K562 treated with DMSO at 1 percent for 48 hours (cell line): ENCODE results near the gene TM4SF20. TPM values are rescaled to one million over a fixed set of nuclear protein-coding genes. Genes with fewer than 3 reads are reported as not detected.

Experiments
- total RNA-seq: library from RNA; unstranded; fragments of 300-600 nt; gene quantifications from 2 replicates; pipeline ENCODE4 v1.2.3, GENCODE V29; 2022; ENCODE audit warnings: low replicate concordance; ENCODE audit errors: extremely low read depth

The TM4SF20 gene, protein sequence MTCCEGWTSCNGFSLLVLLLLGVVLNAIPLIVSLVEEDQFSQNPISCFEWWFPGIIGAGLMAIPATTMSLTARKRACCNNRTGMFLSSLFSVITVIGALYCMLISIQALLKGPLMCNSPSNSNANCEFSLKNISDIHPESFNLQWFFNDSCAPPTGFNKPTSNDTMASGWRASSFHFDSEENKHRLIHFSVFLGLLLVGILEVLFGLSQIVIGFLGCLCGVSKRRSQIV
- not detected in 2 replicates for total RNA-seq

GRCh38 chr2:227379095-227379494 is at the start of gene TM4SF20:
Gene TM4SF20, minus strand, starts transcription at chr2:227379306. Its CDS starts 38 bp downstream, at chr2:227379268.

DNA sequence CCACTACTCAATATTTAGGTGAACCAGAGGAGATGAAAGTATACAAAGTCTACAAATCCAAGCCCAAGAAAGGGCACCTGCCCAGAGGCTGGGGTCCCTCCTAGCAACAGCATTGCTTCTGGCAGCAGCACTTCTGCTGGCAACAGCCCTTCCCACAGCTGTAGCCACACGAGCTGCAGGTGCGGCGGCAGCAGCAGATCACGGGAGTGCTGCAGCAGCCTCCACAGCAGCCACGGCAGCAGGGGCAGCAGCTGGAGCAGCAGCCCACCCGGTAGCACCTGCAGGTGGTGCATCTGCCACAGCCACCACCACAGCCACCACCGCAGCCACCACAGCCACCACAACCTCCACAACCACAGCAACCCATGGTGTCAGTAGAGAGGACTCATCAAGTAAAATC is 8.5 kb upstream of the TM4SF20 start, which contains the start of gene SCYGR1:
Gene SCYGR1 (minus strand): TSS at position 367 of the 400 bp plus-strand sequence. CDS start 0 bp downstream, at position 367.

GRCh38 chr2:227324995-227325838 is 53.9 kb downstream of the TM4SF20 start, which contains the start of gene MFF:
Gene MFF, plus strand, starts transcription at chr2:227325251. Its CDS starts 5,415 bp downstream, at chr2:227330666.

Other genes starting within 250 kb of the TM4SF20 start
- not detected in 2 replicates for gene COL4A4, start 215.1 kb downstream of the TM4SF20 start, total RNA-seq
- not detected in 2 replicates for gene COL4A3, start 214.7 kb downstream of the TM4SF20 start, total RNA-seq
- gene MFF, start 54.1 kb downstream of the TM4SF20 start, total RNA-seq: not detected in 2 replicates
- gene SCYGR1, start 8.6 kb upstream of the TM4SF20 start, total RNA-seq: not detected in 2 replicates
- gene AGFG1, start 92.8 kb upstream of the TM4SF20 start, total RNA-seq: not detected in 2 replicates
- gene SCYGR2, start 219.6 kb upstream of the TM4SF20 start, total RNA-seq: not detected in 2 replicates
- gene SCYGR3, start 235.5 kb upstream of the TM4SF20 start, total RNA-seq: not detected in 2 replicates
- gene SCYGR4, start 238.2 kb upstream of the TM4SF20 start, total RNA-seq: not detected in 2 replicates